GM10266 (cell line): ENCODE data around the gene SHROOM4.

Experiments
- DNase-seq: peaks from one replicate; pipeline ENCODE4 v3.0.0; 2012; ENCODE audit errors: extremely low spot score
- TF ChIP-seq, protein P1 (sequence below): IDR thresholded peaks from 2 replicates; pipeline ENCODE4 v1.5.1; 2012; ENCODE audit warnings: mild to moderate bottlenecking, low read depth; ENCODE audit not compliant: control insufficient read depth, insufficient read depth; ENCODE audit errors: missing control alignments

Gene SHROOM4

DNA sequence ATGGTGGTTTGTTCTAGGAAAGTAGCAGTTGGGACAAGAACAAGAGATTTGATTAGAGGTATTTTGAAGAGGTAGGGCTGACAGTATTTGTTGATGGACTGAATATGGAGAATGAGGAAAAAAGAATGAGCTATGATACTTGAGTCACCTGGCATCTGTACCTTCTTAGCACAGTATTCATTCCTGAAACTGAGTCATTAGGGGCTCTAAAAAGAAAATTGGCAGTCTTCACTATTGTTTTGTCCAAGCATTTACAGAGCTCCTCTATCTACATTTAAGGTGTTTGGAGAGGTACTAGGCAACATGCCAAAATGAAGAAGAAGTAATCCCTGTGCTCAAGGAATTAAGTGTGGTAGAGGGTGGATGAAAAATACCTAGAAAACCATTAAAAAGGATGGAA is 165.8 kb downstream of the SHROOM4 start:
- TF ChIP-seq, protein P1, sequence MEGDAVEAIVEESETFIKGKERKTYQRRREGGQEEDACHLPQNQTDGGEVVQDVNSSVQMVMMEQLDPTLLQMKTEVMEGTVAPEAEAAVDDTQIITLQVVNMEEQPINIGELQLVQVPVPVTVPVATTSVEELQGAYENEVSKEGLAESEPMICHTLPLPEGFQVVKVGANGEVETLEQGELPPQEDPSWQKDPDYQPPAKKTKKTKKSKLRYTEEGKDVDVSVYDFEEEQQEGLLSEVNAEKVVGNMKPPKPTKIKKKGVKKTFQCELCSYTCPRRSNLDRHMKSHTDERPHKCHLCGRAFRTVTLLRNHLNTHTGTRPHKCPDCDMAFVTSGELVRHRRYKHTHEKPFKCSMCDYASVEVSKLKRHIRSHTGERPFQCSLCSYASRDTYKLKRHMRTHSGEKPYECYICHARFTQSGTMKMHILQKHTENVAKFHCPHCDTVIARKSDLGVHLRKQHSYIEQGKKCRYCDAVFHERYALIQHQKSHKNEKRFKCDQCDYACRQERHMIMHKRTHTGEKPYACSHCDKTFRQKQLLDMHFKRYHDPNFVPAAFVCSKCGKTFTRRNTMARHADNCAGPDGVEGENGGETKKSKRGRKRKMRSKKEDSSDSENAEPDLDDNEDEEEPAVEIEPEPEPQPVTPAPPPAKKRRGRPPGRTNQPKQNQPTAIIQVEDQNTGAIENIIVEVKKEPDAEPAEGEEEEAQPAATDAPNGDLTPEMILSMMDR = no peak

DNA sequence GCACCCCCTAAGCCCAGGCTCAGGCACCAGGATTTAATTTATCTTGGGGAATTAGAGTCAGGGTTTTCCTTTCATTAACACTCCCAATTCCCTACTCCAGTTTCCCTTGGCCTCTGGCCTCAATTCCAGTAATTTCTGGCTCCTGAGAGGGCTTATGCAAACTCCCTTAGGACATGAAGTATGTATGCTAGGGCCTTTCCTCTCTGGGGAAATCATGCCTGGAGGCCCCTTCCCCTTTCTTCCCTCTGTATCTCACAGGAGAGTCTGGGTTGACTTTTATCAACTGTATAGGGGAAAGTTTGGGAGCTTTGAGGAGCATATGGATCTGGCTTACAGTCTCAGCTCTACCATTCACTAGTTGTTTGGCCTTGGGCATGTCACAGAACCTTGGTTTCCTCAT is 169.5 kb downstream of the SHROOM4 start:
- DNase-seq = no peak
- TF ChIP-seq, protein P1 = no peak

More for the DNA sequence above, 165.8 kb downstream of the SHROOM4 start:
- no peak for DNase-seq

- TF ChIP-seq, protein P1 = no peak
- DNase-seq = no peak
Observed at GRCh38 chrX:50643525-50644137, 170.4 kb downstream of the SHROOM4 start.

DNA sequence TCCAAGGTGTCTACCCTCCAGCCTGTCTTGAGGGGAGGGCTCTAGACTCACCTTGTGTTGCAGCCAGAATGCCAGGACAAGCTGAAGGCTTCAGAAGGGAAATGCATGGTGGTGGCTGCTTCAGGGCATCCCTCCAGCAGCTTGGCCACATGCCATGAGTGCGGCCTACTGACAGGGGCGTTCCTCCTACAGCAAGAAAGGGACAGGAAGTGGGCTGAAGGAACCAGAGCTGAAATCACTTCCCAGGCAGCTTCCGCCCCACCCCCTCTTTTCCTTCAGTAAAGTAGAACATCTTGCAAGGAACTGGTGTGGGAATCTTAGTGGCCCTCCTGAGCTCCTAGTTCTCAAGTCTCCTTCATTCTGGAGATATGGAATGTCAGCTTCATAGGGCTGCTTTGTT is 175.9 kb downstream of the SHROOM4 start:
- DNase-seq = no peak
- TF ChIP-seq, protein P1 = no peak

DNA sequence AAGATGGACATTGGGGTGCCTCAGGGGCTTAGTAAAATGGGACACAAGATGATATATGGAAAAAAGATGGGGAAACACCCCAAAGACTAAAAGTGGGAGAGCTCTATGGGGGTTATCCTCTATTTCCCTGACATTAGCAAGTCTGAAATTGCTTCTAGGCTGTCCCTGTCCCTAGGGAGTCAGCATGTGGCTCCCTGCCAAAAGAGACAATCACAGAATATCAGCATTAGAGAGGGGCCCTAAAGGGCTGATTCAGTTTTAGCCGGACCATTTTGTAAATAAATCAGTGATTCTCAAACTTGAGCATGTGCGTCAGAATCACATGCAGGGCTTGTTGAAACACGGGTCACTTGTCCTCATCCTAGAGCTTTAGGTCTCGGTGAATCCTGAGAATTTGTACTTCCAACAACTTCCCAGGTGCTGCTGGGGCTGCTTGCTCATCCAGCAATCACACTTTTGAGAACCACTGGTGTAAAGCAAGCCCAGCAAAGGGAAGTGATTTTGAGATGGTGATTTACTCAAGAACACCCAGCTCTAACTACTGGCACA is 178.1 kb downstream of the SHROOM4 start:
- DNase-seq = no peak
- TF ChIP-seq, protein P1 = no peak

GRCh38 chrX:50635162-50635561 is 178.8 kb downstream of the SHROOM4 start:
- TF ChIP-seq, protein P1 = no peak
- DNase-seq = no peak

DNA sequence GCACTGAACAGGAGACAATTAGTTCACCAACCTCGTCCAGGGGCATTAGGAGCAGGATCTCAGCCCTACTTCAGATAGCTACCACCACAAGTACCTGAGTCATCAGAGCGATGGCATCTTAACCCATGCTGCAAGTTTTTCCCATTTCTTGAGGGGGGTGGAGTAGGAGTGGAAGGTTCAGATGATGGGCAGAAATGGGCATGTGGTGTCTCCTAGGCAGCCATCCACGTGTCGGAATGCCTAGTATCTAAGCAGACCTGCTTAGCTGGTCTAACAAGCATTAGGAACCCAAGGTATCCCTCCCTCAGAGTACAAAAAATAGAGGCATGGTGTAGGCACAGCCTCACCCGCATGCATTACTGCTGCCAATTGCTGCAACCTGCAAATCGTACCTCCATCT is 184.2 kb downstream of the SHROOM4 start:
- TF ChIP-seq, protein P1 = no peak
- DNase-seq = no peak
